Lower leg skin (tissue), 3 donors: Measurements from ENCODE around the gene NDUFAF8.

Experiments
- POLR2A ChIP-seq, 2 donors: fragments of 450-650 bp; IDR thresholded peaks; one replicate each; pipeline ENCODE4 v1.6.1; 2016 to 2017; ENCODE audit warnings: antibody characterized with exemption in 2 of 2, mild to moderate bottlenecking in 1 of 2, moderate library complexity in 1 of 2
- TF ChIP-seq, protein P1 (sequence below), 3 donors: fragments of 450-650 bp; IDR thresholded peaks; one replicate each; pipeline ENCODE4 v1.5.1; 2016; ENCODE audit warnings: antibody characterized with exemption in 3 of 3, mild to moderate bottlenecking in 3 of 3, moderate library complexity in 2 of 3

DNA sequence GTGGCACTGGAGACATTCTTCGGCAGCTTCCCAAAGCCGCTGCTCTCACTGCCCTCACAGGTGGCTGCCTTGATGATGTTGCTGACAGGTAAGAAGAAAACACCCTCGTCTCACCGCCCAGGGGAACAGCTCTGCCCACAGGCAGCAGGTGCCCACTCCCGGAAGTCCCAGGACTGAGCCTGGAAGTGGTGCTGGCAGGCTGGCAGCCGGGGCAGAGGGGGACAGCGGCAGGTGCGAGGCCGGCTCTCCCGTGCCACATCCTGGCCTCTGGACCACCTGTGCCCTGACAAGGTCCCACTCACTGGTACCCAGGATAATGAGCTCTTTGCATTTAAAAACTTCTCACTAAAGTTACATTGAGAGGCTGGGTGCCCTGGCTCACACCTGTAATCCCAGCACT lies 36.8 kb upstream of the NDUFAF8 start:
- TF ChIP-seq POLR2A (IDR thresholded peaks at IDR 0.05) = no peak
- TF ChIP-seq, protein P1, sequence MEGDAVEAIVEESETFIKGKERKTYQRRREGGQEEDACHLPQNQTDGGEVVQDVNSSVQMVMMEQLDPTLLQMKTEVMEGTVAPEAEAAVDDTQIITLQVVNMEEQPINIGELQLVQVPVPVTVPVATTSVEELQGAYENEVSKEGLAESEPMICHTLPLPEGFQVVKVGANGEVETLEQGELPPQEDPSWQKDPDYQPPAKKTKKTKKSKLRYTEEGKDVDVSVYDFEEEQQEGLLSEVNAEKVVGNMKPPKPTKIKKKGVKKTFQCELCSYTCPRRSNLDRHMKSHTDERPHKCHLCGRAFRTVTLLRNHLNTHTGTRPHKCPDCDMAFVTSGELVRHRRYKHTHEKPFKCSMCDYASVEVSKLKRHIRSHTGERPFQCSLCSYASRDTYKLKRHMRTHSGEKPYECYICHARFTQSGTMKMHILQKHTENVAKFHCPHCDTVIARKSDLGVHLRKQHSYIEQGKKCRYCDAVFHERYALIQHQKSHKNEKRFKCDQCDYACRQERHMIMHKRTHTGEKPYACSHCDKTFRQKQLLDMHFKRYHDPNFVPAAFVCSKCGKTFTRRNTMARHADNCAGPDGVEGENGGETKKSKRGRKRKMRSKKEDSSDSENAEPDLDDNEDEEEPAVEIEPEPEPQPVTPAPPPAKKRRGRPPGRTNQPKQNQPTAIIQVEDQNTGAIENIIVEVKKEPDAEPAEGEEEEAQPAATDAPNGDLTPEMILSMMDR (IDR thresholded peaks at IDR 0.05) = no peak
